ENCODE data around the gene HEATR3. TPM values are rescaled to one million over a fixed set of nuclear protein-coding genes. Genes with fewer than 3 reads are reported as not detected.

The HEATR3 gene
- polyA plus RNA-seq, 3 donors: 10.4 to 40.6 (median 10.7) TPM

- Histone ChIP-seq H2AFZ (ENCODE audit: insufficient read depth, low read depth, low read length, poor library complexity, severe bottlenecking) (no peak overlapping the region), H3K9me3 (replicated peaks in 1 of 2; ENCODE audit: control insufficient read depth in 1 of 2, insufficient read depth in 1 of 2, low read length in 2 of 2) (no peaks in the 10 kb centered on the region), H3K4me3 (replicated peaks in 1 of 3; ENCODE audit: low read depth in 2 of 3, low read length in 3 of 3) (no peak overlapping the region), H3K4me1 (ENCODE audit: control insufficient read depth in 1 of 2, insufficient read depth in 2 of 2, low read length in 2 of 2) (no peaks in the 10 kb centered on the region), H3K9ac (ENCODE audit: insufficient read depth, low read length, poor library complexity, severe bottlenecking) (no peak overlapping the region), H3K79me2 (ENCODE audit: insufficient read depth, low read length) (no peaks in the 10 kb centered on the region), H3K27me3 (ENCODE audit: control insufficient read depth in 2 of 2, insufficient read depth in 2 of 2, low read length in 2 of 2) (no peaks in the 10 kb centered on the region), H4K20me1 (ENCODE audit: insufficient read depth, low read length) (no peaks in the 10 kb centered on the region), H3K36me3 (replicated peaks in 1 of 2; ENCODE audit: control insufficient read depth in 1 of 2, insufficient read depth in 2 of 2, low read length in 2 of 2) (no peaks in the 10 kb centered on the region), H3K4me2 (replicated peaks; ENCODE audit: extremely low read depth, low read length, poor library complexity, severe bottlenecking) (no peak overlapping the region), H3K27ac (ENCODE audit: low read depth in 1 of 2, low read length in 2 of 2) (no peak overlapping the region)
- no peaks in the 10 kb centered on the region for H3K27me3 Mint-ChIP-seq (ENCODE audit: low read depth in 3 of 3)
- no peak for TF ChIP-seq CTCF (IDR thresholded peaks at IDR 0.05)
- H3K36me3 Mint-ChIP-seq: no peaks in the 10 kb centered on the region
- H3K9me3 Mint-ChIP-seq: peaks cover 0 to 2% (median 0%) of the 10 kb centered on the region in 7 donors
- no peak overlapping the region for H3K27ac Mint-ChIP-seq
- WGBS (ENCODE audit: insufficient coverage): 100% methylated on average over 2 of the region's 3 CpGs
- no peaks in the 10 kb centered on the region for H3K4me1 Mint-ChIP-seq
- intact Hi-C loops (cut with micrococcal nuclease): no loop called here
- no peak overlapping the region for H3K4me3 Mint-ChIP-seq
- no peak for DNase-seq
These were observed 71.5 kb downstream of the HEATR3 start for GRCh38 chr16:50137268-50137667.

- H3K27ac Mint-ChIP-seq: no peak overlapping the region
- Histone ChIP-seq H3K36me3 (replicated peaks in 1 of 2; ENCODE audit: control insufficient read depth in 1 of 2, insufficient read depth in 2 of 2, low read length in 2 of 2) (no peaks in the 10 kb centered on the region), H3K9me3 (replicated peaks in 1 of 2; ENCODE audit: control insufficient read depth in 1 of 2, insufficient read depth in 1 of 2, low read length in 2 of 2) (no peaks in the 10 kb centered on the region), H3K4me3 (replicated peaks in 1 of 3; ENCODE audit: low read depth in 2 of 3, low read length in 3 of 3) (no peak overlapping the region), H4K20me1 (ENCODE audit: insufficient read depth, low read length) (no peaks in the 10 kb centered on the region), H3K4me1 (ENCODE audit: control insufficient read depth in 1 of 2, insufficient read depth in 2 of 2, low read length in 2 of 2) (no peaks in the 10 kb centered on the region), H3K4me2 (replicated peaks; ENCODE audit: extremely low read depth, low read length, poor library complexity, severe bottlenecking) (no peak overlapping the region), H3K27ac (ENCODE audit: low read depth in 1 of 2, low read length in 2 of 2) (no peak overlapping the region), H2AFZ (ENCODE audit: insufficient read depth, low read depth, low read length, poor library complexity, severe bottlenecking) (no peak overlapping the region), H3K9ac (ENCODE audit: insufficient read depth, low read length, poor library complexity, severe bottlenecking) (no peak overlapping the region), H3K79me2 (ENCODE audit: insufficient read depth, low read length) (no peaks in the 10 kb centered on the region), H3K27me3 (ENCODE audit: control insufficient read depth in 2 of 2, insufficient read depth in 2 of 2, low read length in 2 of 2) (no peaks in the 10 kb centered on the region)
- no peak overlapping the region for H3K4me3 Mint-ChIP-seq
- no peaks in the 10 kb centered on the region for H3K4me1 Mint-ChIP-seq
- WGBS (ENCODE audit: insufficient coverage): no CpG with 5 or more reads among the region's 1 CpG
- TF ChIP-seq CTCF (IDR thresholded peaks at IDR 0.05): no peak
- DNase-seq: no peak
- no peaks in the 10 kb centered on the region for H3K27me3 Mint-ChIP-seq (ENCODE audit: low read depth in 3 of 3)
- intact Hi-C loops (cut with micrococcal nuclease): no loop called here
- no peaks in the 10 kb centered on the region for H3K36me3 Mint-ChIP-seq
- peaks cover 0 to 2% (median 0%) of the 10 kb centered on the region in 7 donors for H3K9me3 Mint-ChIP-seq
These were observed 73.8 kb downstream of the HEATR3 start for GRCh38 chr16:50139580-50139979.
